IPS DF 6.9 (cell line): Measurements from ENCODE around the gene MAFG.

Experiments
- DNase-seq: peaks from one replicate; pipeline ENCODE4 v3.0.0-alpha.2; 2013; ENCODE audit warnings: low read depth, low spot score
- H3K27ac ChIP-seq: one replicate; pipeline ENCODE4 v1.5.1; 2013; ENCODE audit warnings: low read length, control low read depth
- H3K27me3 ChIP-seq: 2 replicates; pipeline ENCODE4 v1.6.1; 2013; ENCODE audit warnings: mild to moderate bottlenecking, low read length; ENCODE audit not compliant: control insufficient read depth, insufficient read depth
- H3K36me3 ChIP-seq: 2 replicates; pipeline ENCODE4 v1.6.1; 2013; ENCODE audit warnings: low read length; ENCODE audit not compliant: control insufficient read depth, insufficient read depth
- H3K4me1 ChIP-seq: 2 replicates; pipeline ENCODE4 v1.6.1; 2013; ENCODE audit warnings: low read length; ENCODE audit not compliant: control insufficient read depth, insufficient read depth
- H3K4me3 ChIP-seq: 2 replicates; pipeline ENCODE4 v1.5.1; 2013; ENCODE audit warnings: mild to moderate bottlenecking, low read length
- H3K9me3 ChIP-seq: 2 replicates; pipeline ENCODE4 v1.6.1; 2013; ENCODE audit warnings: low read length, inconsistent platforms; ENCODE audit not compliant: control insufficient read depth, insufficient read depth
- WGBS: extraction: QIAGEN DNeasy Blood & Tissue Kit; methylation state at CpG from one replicate; pipeline ENCODE4 v1.1.7; 2013; ENCODE audit warnings: mixed read lengths, missing lambda C conversion rate; ENCODE audit not compliant: insufficient read length, insufficient coverage; 5-methylcytosine and 5-hydroxymethylcytosine counted together

Gene MAFG

DNA sequence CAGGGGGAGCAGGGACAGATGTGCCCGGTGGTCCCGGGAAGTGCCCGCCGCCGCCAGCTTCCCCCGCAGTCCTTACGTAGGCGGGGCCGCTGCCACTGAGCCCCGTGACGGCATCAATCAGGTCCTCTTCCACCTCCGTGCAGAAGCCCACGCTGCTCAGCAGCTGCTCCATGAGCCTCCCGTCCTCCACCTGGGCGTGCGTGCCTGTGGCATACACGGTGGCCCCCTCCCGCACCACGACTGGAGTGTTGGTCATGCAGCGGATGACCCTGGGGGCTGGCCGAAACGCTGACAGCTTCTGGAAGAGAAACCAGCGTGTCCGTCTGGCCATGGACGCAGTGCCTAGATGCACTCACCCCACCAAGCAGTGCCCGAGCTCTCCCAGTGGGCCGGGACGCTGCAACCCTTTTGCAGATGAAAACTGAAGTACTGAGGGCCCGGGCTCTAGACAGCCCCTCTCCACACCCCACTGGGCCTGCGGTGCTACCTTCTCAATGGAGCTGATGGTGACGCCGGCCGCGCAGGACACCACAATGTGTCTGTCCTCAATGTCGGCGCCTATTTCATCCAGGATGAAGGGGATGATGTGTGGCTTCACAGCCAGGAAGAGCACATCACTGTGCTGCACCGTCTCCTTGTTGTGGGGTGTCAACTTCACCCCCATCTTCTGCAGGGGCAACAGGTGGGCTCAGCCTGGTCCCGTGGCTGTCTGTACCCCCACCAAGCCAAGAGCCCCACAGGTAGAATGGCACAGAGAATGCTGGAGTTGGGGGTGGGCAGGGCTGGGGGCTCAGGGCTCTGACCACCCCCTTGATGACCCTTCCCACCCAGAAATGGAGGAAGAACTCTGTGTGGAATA is 7.5 kb upstream of the MAFG start:
- Histone ChIP-seq H3K4me1 (peaks cover 4% of the 10 kb centered on the region), H3K27me3 (no peaks in the 10 kb centered on the region), H3K4me3 (no peak overlapping the region), H3K36me3 (peaks cover 10% of the 10 kb centered on the region), H3K27ac (no peak overlapping the region), H3K9me3 (no peaks in the 10 kb centered on the region)
- no peak for DNase-seq
- WGBS = no CpG with 5 or more reads among the region's 38 CpGs

DNA sequence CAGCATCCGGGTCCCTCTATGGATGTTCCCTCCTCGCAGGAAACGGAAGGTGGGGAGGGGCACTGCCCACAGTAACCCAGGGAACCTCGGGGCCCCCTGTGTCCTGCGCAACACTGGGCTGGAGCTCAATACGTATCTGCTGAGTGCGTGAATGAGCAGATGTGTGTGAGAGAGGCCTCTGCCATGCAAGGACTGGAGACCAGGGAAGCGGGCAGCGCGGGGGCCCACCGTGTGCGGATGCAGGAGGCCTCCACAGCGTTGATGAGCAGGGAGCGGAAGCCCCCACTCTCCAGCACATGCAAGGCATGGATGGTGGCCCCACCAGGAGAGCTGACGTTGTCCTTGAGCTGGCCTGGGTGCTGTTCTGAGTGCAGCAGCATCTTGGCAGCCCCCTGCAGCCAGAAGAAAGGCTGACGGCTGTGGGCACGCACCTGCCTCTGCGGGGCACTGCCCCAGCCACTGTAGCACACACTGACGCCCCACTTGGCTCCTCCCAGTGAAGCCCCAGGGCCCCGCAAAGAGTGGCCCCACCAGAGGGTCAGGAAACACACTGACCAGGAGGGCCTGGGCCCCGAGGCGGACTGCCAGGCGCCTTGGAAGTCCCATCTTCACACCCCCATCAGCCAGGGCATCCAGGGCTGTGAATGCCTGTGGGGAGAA is 6.7 kb upstream of the MAFG start:
- Histone ChIP-seq H3K36me3 (peaks cover 10% of the 10 kb centered on the region), H3K4me1 (peaks cover 4% of the 10 kb centered on the region), H3K27me3 (no peaks in the 10 kb centered on the region), H3K9me3 (no peaks in the 10 kb centered on the region), H3K27ac (no peak overlapping the region), H3K4me3 (no peak overlapping the region)
- no CpG with 5 or more reads among the region's 23 CpGs for WGBS
- no peak for DNase-seq

DNA sequence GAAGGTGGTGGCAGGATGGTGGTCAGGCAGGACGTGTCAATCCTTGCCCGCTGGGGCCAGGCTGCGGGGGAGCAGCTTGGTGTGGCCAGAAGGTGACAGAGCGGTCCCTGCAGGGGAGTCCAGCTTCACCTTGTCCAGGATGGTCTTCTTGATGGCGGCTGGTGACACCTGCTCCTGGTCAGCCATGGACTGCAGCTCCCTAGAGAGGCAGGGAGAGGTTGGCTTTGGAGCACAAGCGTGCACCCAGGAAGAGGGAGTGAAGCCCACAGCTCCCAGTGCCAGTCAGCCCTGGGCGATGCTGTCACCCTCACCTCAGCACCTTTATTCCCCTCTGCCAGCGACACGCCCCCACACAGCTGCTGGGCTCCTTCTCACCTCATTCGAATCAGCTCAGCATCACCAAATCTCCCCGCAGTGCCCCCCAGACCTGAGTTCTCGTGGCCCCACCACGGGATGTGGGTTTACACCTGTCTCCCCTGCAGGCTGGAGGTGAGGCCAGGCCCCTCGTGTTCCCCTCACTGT is 5.7 kb upstream of the MAFG start:
- Histone ChIP-seq H3K4me3 (no peak overlapping the region), H3K9me3 (no peaks in the 10 kb centered on the region), H3K27ac (no peak overlapping the region), H3K27me3 (0 out of 2 replicates have a peak, but pooled peaks cover 1% of the 10 kb centered on the region), H3K36me3 (peaks cover 10% of the 10 kb centered on the region), H3K4me1 (peaks cover 4% of the 10 kb centered on the region)
- no CpG with 5 or more reads among the region's 14 CpGs for WGBS
- no peak for DNase-seq

DNA sequence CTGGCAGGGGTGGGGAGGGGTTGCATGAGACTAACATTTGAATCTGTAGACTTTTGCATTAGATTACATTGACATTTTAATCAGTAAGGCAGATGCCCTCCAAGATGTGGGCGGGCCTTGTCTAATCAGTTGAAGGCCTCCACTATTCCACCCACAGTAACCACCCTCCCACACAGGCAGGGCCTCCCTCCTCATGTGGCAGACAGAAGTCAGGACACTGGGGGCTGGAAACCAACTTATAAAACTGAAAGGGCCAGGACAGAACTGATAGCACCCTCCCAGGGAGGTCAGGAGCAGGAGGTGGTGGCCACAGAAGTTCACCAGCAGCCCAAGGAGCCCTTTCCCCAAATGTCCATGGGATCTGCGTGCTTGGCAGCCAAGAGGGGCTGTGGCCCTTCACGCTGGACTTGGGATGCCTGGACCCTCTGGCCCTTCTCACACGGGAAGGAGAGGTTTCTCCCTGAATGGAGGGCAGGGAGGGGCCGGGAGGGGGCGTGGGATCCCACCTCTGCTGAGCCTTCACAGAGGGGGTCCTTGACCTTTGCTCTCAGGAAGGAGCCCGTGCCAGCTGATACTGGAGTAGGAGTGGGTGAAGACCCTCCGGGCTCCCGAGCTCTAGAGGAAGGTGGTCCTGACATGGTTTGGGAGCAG is 4.9 kb upstream of the MAFG start:
- no peak overlapping the region for H3K27ac ChIP-seq
- DNase-seq = no peak
- 0 out of 2 replicates have a peak, but pooled peaks cover 1% of the 10 kb centered on the region for H3K27me3 ChIP-seq
- peaks cover 10% of the 10 kb centered on the region for H3K36me3 ChIP-seq
- peaks cover 4% of the 10 kb centered on the region for H3K4me1 ChIP-seq
- no peak overlapping the region for H3K4me3 ChIP-seq
- WGBS = no CpG with 5 or more reads among the region's 9 CpGs
- H3K9me3 ChIP-seq = no peaks in the 10 kb centered on the region

DNA sequence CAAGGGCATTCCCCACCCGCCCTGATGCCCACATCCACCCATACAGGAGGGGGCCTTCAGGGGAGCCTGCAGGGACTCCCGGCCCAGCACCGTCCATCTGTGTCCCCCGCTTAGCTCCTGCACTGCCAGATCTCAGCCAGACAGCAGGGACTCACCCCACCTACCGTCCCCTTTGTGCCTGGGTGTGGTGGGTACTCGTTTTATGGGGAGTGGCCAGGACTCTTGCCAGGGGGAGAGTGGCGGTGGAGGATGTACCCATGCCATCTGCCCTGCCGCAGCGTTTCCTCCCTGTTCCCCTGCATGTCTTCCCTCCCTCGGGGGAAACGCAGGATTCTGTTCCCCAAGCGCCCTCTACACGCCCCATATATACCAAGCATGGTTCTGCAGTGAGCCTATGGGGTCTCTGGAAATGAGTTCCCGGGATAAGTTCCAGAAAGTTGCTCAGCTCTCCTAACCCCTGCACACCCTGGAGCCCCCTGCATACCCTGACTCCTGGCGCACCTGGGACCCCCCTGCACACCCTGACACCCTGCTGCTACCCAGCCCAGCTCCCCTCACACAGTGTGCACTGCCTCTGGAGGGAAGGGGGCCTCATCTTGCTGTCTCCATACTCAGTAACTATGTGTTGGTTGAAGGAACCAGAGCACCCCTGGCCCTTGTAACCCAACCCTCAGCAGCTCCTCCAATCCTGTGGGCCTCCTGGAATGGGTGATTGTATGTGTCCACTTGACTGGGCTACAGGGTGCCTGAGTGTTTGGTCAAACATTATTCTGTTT is 4.2 kb upstream of the MAFG start:
- no peak overlapping the region for H3K27ac ChIP-seq
- no peak for DNase-seq
- H3K4me3 ChIP-seq = no peak overlapping the region
- no peaks in the 10 kb centered on the region for H3K9me3 ChIP-seq
- H3K36me3 ChIP-seq = peaks cover 10% of the 10 kb centered on the region
- no CpG with 5 or more reads among the region's 15 CpGs for WGBS
- peaks cover 4% of the 10 kb centered on the region; the same call in 1 of the 2 replicates for H3K4me1 ChIP-seq
- 0 out of 2 replicates have a peak, but pooled peaks cover 1% of the 10 kb centered on the region for H3K27me3 ChIP-seq

DNA sequence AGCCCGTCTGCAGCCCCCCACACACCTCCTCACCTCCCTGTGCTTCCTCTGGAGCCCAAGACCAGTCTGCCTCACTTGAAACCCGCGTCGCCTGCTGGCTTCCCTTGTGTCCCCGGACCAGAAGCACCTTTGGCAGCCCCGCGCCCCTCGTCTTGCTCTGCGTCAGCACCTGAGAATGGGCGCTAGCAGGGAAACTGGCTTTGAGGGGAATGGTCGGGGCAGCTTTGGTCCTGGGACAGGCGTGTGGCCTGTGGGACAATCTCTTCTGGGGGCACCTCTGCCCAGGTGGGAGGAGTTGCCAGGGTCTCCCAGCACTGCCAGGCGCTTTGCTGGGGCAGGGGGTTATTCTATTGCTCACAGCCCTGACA is 3.6 kb upstream of the MAFG start:
- no peak overlapping the region for H3K27ac ChIP-seq
- no peaks in the 10 kb centered on the region for H3K9me3 ChIP-seq
- H3K4me3 ChIP-seq = no peak overlapping the region
- H3K27me3 ChIP-seq = 0 out of 2 replicates have a peak, but pooled peaks cover 1% of the 10 kb centered on the region
- peaks cover 3% of the 10 kb centered on the region for H3K4me1 ChIP-seq
- no peak for DNase-seq
- peaks cover 10% of the 10 kb centered on the region for H3K36me3 ChIP-seq
- no CpG with 5 or more reads among the region's 13 CpGs for WGBS

DNA sequence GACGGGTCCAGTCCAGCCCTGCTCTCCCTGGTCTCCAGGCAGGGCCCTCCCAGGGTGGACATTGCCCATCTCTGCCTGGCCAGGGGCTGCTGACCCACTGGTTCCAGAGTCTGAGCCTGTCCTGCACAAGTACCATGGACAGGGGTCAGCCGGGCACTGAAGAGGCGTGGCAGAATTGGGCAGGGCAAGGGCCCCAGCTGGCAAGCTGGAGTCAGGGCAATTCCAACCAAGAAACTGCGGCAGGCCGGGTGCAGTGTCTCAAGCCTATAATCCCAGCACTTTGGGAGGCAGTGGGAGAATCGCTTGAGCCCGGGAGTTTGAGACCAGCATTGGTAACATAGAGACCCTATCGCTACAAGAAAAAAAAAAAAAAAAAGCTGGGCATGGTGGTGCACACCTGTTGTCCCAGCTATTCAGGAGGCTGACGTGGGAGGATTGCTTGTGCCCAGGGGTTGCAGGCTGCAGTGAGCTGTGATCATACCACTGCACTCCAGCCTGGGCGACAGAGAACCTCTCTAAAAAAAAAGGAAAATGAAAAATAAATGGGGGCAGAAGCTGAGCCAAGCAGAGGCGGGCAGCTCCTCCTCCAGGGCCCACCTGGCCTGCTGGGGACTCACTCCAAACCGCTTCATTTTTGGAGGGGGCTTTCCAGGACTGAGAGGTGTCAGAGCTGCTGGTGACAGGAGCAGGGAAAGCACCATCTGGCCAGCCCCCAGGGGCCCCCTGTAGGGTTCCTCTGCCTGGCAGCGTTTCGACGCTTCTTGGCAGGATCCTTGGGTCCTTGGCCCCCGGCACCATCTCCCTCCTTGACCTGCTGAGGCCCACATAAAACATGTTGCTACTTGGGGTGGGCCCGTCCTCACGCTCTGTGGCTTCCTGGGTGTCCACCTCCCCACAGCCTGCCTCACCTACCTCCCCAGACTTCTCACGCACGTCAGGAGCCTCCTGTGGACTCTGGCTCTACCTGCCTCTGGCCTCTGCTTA is 2.9 kb upstream of the MAFG start:
- Histone ChIP-seq H3K4me1 (peaks cover 5% of the 10 kb centered on the region), H3K27ac (no peak overlapping the region), H3K9me3 (no peaks in the 10 kb centered on the region), H3K4me3 (no peak overlapping the region), H3K36me3 (peaks cover 10% of the 10 kb centered on the region), H3K27me3 (0 out of 2 replicates have a peak, but pooled peaks cover 1% of the 10 kb centered on the region)
- DNase-seq = no peak
- no CpG with 5 or more reads among the region's 20 CpGs for WGBS

DNA sequence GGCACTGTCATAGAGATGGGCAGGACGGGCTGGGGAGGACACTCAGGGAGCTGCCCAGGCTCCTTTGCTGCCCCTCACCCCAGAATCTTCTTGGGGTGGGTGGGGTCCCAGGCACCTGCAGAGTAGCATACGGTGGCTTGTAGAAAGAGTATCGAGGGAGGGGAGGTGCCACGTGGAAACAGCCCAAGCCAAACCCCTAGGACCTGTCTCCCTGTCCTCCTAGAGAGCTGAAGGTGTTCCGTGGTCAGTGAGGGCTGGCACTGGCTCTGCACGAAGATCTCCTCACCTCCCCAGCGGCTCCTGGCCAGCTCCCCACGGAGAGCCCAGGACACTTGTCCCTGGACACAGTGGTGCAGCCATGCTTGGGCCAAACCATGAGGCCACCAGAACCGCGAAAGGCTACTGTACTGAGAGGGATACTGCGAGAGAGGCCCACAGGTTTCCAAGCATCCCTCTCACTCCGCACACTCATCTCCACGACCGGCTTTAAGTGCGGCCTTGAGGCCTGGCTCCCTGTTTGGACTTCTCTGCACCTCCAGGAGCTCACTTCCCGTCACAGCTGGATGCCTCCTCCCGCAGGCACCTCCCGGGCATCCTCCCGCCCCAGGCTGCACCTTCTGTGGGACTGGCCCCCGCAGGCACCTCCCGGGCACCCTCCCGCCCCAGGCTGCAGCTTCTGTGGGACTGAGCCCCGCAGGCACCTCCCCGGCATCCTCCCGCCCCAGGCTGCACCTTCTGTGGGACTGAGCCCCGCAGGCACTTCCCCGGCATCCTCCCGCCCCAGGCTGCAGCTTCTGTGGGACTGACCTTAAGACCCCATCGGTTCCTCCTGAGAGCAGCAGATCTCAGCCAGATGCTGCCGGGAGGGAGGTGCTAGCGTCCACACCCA is 2.0 kb upstream of the MAFG start:
- WGBS = no CpG with 5 or more reads among the region's 31 CpGs
- Histone ChIP-seq H3K4me3 (no peak overlapping the region), H3K36me3 (peaks cover under 1% of the 10 kb centered on the region; the same call in 1 of the 2 replicates), H3K9me3 (no peaks in the 10 kb centered on the region), H3K27ac (no peak overlapping the region), H3K4me1 (peaks cover 10% of the 10 kb centered on the region), H3K27me3 (0 out of 2 replicates have a peak, but pooled peaks cover 1% of the 10 kb centered on the region)
- DNase-seq = no peak
